Activated CD4-positive, alpha-beta T cell treated with anti-CD3 and anti-CD28 coated beads, Interleukin-2, amount 50 U/mL, for 24 hours (primary cell): ENCODE measurements around the gene OR5D13.

Experiments
- DNase-seq, 2 donors: peaks; one replicate each; pipeline ENCODE4 v3.0.0-alpha.2; 2020; ENCODE audit warnings: low read depth in 1 of 2, low spot score in 1 of 2

OR5D13 gene

GRCh38 chr11:55773138-55773537, at the start of gene OR5D13:
TSS of gene OR5D13 (plus strand) at chr11:55773438. CDS start at chr11:55773438, 0 bp downstream.
- no peak for DNase-seq

GRCh38 chr11:55726715-55727324, 46.4 kb upstream of the OR5D13 start:
- DNase-seq = no peak

- no peak for DNase-seq
Measured at GRCh38 chr11:55732936-55733335, 40.3 kb upstream of the OR5D13 start.

GRCh38 chr11:55791606-55792005, 18.4 kb downstream of the OR5D13 start:
- no peak for DNase-seq

GRCh38 chr11:55793321-55793720, 20.1 kb downstream of the OR5D13 start:
- DNase-seq = no peak

- DNase-seq = no peak
Measured at GRCh38 chr11:55795256-55795655, 22.0 kb downstream of the OR5D13 start, which contains the start of gene OR5D14. TSS of gene OR5D14 (plus strand) at chr11:55795556. CDS start at chr11:55795556, 0 bp downstream.

- DNase-seq = no peak
Measured at GRCh38 chr11:55806248-55806647, 33.0 kb downstream of the OR5D13 start.

GRCh38 chr11:55811067-55811466, 37.8 kb downstream of the OR5D13 start, which contains the start of gene OR5L1:
TSS of gene OR5L1 (plus strand) at chr11:55811367. CDS start at chr11:55811467, 100 bp downstream.
- no peak for DNase-seq

- DNase-seq = no peak
Measured at GRCh38 chr11:55819330-55819729, 46.1 kb downstream of the OR5D13 start, which contains the start of gene OR5D18. TSS of gene OR5D18 (plus strand) at chr11:55819630. CDS start at chr11:55819630, 0 bp downstream.
